GM21619 (cell line): ENCODE results near the gene FBN3.
"Not testable (repeated sequence)": the region's sequence is repeated elsewhere in the genome, so short reads cannot be mapped to it uniquely, and the experiment has no call there.

Experiments
- ATAC-seq: cut with Tn5 transposase; IDR thresholded peaks from one replicate; pipeline ENCODE4 v1.9.1; 2021; ENCODE audit not compliant: unreplicated experiment

Gene FBN3

GRCh38 chr19:8149261-8150094 is at the start of gene FBN3:
TSS of gene FBN3 (minus strand) at chr19:8149592. CDS start at chr19:8147480, 2,112 bp downstream.
- ATAC-seq, result no peak

- ATAC-seq, result no peak
Observed at GRCh38 chr19:8196271-8196927, 47.0 kb upstream of the FBN3 start.

GRCh38 chr19:8194528-8195267 is 45.3 kb upstream of the FBN3 start:
- ATAC-seq, result no peak

- no peak for ATAC-seq
Observed at GRCh38 chr19:8192221-8192820, 42.9 kb upstream of the FBN3 start.

GRCh38 chr19:8185343-8186068 is 36.1 kb upstream of the FBN3 start:
- ATAC-seq, result no peak

- ATAC-seq, result no peak
Observed at GRCh38 chr19:8184274-8184673, 34.9 kb upstream of the FBN3 start.

- ATAC-seq, result no peak
Observed at GRCh38 chr19:8180018-8180417, 30.6 kb upstream of the FBN3 start.

- ATAC-seq, result no peak
Observed at GRCh38 chr19:8174706-8175105, 25.3 kb upstream of the FBN3 start.

GRCh38 chr19:8168537-8168936 is 19.1 kb upstream of the FBN3 start:
- ATAC-seq, result no peak

- no peak for ATAC-seq
Observed at GRCh38 chr19:8167985-8168384, 18.6 kb upstream of the FBN3 start.

GRCh38 chr19:8163759-8164158 is 14.4 kb upstream of the FBN3 start:
- no peak for ATAC-seq

- no peak for ATAC-seq
Observed at GRCh38 chr19:8161135-8161646, 11.8 kb upstream of the FBN3 start.

- not testable (repeated sequence) for ATAC-seq
Observed at GRCh38 chr19:8159322-8159721, 9.9 kb upstream of the FBN3 start.

- ATAC-seq, result peak; percentile 48
Observed at GRCh38 chr19:8158411-8159074, 9.2 kb upstream of the FBN3 start.

GRCh38 chr19:8155318-8155717 is 5.9 kb upstream of the FBN3 start:
- ATAC-seq, result no peak

- ATAC-seq, result not testable (repeated sequence)
Observed at GRCh38 chr19:8154014-8154413, 4.6 kb upstream of the FBN3 start.

GRCh38 chr19:8151767-8152035 is 2.3 kb upstream of the FBN3 start:
- ATAC-seq, result no peak

GRCh38 chr19:8150998-8151766 is 1.8 kb upstream of the FBN3 start:
- no peak for ATAC-seq

GRCh38 chr19:8150178-8150865 is 930 bp upstream of the FBN3 start:
- no peak for ATAC-seq
